Stimulated activated CD4-positive, alpha-beta T cell treated with anti-CD3 and anti-CD28 coated beads, Interleukin-1b, Interleukin-23, amount 100 ng/mL, for 4 hours (primary cell): ENCODE data around the gene ROBO2.

Experiments used
- DNase-seq, 2 donors: peaks; one replicate each; pipeline ENCODE4 v3.0.0-alpha.2; 2020; ENCODE audit warnings: low read depth in 2 of 2

The ROBO2 gene, protein sequence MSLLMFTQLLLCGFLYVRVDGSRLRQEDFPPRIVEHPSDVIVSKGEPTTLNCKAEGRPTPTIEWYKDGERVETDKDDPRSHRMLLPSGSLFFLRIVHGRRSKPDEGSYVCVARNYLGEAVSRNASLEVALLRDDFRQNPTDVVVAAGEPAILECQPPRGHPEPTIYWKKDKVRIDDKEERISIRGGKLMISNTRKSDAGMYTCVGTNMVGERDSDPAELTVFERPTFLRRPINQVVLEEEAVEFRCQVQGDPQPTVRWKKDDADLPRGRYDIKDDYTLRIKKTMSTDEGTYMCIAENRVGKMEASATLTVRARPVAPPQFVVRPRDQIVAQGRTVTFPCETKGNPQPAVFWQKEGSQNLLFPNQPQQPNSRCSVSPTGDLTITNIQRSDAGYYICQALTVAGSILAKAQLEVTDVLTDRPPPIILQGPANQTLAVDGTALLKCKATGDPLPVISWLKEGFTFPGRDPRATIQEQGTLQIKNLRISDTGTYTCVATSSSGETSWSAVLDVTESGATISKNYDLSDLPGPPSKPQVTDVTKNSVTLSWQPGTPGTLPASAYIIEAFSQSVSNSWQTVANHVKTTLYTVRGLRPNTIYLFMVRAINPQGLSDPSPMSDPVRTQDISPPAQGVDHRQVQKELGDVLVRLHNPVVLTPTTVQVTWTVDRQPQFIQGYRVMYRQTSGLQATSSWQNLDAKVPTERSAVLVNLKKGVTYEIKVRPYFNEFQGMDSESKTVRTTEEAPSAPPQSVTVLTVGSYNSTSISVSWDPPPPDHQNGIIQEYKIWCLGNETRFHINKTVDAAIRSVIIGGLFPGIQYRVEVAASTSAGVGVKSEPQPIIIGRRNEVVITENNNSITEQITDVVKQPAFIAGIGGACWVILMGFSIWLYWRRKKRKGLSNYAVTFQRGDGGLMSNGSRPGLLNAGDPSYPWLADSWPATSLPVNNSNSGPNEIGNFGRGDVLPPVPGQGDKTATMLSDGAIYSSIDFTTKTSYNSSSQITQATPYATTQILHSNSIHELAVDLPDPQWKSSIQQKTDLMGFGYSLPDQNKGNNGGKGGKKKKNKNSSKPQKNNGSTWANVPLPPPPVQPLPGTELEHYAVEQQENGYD (N-terminal part only)

DNA sequence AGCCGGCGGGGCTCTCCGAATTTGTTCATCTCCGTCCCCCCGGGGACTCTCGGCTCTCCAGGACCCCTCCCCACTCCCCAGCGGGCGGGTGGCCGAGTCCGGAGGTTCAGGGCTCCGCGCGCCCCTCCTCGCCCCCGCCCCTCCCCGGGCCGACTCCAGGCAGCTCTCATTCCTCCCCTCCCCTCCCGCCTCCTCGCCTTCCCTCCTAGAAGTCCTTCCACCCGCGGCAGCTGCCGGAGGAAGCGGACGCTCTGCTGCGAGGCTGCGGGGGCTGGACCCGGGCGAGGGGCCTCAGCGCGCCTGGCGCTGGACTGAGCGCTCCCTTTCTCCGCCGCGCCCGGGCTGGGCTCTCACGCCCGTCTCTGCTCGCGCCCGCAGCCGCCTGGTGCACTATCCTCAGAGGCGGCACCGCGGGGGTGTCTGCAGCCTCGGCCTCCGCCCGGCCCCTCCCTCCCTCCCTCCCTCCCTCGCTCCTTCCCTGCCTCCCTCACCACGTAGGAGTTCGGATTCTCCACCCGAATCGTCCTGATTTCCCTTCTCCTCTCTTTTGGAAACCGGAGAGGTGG, at the start of gene ROBO2:
Gene ROBO2, plus strand, starts transcription at position 494 of the 566 bp plus-strand sequence. CDS start 687 bp downstream, outside the sequence.
- no peak for DNase-seq

DNA sequence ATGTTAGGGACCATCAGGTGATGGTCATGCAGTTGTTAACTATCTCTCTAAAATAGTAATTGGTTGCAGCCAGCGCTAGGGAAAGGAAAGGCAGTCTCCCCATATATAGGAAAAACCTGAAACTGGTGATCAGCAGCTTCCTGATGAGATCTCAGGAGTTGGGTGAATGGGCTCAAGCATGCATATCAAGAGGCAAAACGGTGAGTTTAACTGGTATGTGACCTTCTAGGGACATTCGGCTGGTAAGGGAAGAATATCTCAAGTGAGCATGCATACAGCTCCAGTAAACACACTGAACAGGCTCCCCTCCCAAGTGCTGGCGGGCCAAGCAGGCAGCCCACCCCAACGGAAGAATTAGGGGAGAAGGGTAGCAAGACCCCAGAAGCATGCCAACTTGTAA, 49.3 kb upstream of the ROBO2 start:
- no peak for DNase-seq

DNA sequence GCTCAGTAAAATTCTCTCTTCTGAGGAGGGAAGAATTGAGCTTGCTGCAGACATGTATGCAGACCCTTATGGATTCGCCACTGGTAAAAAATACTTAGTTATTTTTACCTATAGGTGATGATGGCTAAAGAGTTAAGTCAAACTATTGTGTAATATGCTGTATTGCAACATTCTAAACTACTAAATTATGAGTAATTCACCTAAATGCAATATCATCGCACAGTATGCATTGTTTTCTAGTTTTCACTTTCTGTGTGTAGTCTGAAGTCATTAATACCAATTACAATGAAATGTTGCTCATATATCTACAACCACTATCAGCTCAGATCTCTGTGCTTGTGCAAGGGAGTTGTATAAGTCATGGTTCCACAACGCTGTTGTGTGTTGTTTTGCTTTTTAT, 48.7 kb upstream of the ROBO2 start:
- no peak for DNase-seq

DNA sequence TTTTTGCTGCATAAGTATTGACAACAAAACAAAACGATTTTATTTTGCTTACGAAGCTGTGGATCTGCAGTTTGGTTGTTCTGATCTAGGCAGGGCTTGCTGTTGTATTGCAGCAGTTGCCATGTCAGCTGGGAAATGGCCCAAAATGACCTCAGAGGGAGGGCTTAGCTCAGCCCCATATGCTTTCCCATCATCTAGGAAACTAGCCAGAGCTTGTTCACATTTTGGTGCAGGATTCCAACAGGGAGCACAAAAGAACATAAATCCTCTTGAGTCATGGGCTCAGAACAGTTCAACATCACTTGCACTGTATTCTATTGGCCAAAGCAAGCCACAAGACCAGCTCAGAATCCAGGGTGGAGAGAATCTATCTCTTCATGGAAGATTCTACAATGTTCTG, 42.2 kb upstream of the ROBO2 start:
- DNase-seq: no peak

DNA sequence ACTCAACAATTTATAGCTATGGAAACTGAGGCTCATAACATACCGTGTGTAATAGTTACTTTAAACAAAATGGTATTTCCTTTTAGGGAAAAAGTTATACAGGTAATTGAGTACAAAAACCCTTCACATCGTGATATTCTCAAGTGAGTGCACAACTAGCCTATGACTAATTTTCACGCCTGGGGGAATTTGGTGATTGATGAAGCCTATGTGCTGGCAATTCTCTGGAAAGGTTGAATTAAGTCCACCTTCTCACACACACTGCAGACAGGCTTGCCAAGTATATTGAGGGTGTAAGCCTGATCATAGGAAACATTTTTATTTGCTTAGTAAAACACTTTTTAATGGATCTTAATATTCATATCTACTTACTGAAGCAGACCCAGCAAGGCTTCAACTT, 41.3 kb upstream of the ROBO2 start:
- DNase-seq: no peak

DNA sequence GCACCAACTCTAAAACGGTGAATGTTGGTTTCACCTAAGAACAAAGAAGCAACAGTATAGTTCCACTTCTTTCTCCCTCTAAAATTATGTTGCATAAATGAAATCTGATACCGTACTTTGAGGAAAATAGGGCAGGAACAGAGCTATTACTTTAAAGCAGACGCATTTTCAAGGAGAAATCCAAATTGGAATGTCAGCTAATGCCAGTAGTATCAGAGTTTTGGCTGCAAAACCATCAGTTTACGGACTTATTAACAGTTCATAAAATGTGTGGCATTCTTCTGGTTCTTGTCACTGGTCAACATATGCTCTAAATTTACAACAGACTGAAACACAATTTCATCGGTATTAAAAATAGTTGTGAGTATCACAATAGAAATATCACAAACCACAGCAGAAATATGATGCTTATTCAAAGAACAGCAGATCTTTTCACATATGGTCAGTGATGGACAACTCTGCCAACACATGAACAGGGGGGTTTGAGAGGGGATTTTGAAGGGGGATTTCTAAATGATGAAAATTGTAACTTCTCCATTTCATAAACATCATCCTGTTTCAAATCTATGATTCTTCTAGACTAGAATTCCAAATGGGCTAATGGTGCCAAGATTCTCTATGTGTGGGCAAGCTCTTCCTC, 38.7 kb upstream of the ROBO2 start:
- DNase-seq: no peak

DNA sequence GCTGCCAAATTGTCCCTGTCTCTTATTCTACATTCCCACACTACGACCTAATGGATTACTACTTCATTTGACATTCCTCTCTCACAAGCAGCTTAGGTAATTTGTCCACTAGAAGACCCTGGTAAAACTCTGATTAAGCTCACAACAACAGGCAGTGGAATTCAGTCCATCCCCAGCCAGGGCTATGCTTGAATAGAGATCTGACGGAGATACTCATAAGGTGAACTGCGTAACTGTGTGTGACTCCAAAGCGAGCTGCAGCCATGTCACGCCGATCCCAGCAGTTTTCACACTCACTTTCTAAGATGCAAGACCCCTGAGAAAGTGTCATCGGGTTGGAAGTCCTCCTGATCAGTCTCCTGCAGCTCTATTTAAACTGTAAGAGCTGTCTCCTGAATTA, 25.7 kb upstream of the ROBO2 start:
- no peak for DNase-seq

DNA sequence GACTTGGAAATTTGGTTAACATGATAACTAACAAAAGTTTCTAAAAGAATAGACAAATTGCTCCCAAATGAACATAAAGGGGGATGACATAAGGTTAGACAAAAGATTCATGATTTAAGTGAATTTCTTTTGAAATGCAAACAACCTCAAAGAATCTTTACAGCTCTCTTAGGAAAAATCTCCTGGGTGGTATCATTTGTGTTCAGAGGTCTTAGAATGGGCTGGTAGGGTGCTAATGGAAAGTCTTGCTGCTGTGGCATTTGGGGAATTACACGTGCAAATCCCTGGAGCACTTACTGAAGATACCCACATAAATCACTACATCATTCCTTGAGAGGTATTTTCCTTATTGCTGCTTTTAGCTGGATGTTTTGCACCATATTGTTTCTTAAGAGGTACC, 14.4 kb upstream of the ROBO2 start:
- no peak for DNase-seq

DNA sequence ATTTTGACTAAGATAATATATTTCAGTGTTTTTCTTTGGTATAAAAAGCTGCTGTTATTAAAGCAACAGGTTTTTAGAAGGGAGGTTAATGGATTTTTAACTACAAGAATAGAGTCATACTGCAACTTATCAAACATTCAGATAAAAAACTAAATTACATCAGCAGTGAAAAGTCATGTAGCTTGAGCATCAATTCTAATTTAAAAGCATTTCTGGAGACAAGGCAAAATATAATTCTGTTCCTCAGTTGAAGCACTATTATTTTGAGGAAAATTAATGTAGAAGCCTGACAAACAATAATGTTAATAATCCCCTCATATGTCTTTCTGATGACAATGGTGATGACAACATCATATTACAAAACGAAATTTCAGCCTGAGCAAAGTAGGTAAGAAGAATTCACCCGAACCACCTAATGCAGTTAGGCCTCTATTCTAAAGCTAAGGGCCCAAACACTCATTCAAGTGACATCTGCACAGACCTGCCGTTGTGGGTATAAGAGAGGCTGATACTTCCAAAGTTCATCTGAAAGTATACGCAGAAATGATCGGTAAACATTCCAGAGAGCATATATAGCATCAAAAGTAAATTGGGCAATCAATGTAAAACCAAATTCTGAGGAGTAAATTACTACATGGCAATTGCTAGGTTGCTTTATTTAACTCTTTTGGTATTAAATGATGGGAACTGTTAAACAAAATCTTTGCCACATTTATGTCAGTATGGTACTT, 12.8 kb upstream of the ROBO2 start:
- DNase-seq: no peak

DNA sequence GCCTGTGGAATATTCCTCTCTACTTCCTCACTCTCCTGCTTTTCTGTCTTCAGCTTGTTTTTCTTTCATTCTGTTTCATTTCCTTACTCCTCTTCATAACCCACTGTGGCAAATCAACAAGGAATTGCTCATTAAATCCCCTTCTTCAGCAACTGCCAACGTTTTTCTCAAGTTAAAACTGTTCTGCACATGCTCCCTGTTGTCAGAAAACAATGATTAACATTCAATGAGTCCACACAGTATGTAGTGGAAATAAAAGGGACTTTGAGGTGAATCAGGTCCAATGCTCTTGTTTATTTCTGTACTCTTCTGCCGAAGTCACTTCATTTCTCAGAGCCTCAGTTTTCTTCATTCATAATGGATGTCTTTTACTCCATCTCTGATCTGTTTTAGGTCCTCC, 11.9 kb upstream of the ROBO2 start:
- no peak for DNase-seq

DNA sequence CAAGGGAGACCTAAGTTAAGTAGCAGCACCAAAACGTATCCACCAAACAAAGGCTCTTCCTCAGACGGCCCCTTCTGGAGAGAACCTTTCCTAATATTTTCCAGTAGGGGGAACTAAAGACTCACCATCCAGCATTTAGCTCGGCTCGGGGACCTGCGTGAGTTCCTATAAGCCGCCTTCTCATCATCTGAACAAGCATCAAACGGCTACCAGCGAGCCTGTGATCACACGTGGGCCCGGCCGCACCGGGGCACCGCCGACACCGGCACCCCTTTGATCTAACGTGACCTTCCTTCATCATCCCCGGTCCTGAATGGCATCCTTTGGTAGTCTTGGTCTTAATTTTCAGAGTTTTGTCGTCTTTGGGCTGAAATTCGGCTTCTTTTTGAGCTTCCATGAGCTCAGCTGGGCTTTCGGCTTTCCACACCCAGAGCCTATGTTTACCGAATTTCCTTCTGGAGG, 1.4 kb upstream of the ROBO2 start:
- no peak for DNase-seq

DNA sequence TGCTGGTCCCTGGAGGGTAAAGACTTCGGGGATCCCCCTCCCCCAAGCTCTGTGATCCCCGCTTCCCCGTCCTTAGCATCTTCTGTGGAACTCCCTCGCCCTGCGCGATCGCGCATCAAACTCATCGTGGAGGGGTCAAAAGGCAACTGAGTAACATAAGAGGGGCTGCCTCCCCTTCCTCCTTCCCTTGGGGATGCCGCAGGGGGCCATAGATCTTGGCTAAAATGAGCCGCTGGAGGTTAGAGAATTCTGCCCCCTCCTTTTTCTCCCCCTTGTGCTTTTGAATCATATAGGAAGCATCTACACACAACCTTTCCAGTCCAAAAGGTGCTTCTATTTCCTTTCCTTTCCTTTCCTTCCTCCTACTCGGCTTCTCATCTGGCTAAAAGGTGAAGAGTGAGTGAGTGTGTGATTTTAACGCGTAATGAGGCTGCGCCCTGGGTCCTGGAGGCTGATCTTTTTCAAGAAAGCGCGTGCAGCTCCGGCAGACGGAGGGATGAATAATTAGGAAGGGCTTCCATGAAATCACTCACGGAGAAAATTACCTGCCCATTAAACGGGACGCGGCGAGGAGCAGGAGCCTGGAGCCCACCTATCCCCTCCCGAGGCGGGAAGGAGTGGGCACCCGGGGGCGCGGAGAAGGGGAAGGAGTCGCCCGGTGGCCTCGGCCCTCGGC, 831 bp upstream of the ROBO2 start:
- no peak for DNase-seq

DNA sequence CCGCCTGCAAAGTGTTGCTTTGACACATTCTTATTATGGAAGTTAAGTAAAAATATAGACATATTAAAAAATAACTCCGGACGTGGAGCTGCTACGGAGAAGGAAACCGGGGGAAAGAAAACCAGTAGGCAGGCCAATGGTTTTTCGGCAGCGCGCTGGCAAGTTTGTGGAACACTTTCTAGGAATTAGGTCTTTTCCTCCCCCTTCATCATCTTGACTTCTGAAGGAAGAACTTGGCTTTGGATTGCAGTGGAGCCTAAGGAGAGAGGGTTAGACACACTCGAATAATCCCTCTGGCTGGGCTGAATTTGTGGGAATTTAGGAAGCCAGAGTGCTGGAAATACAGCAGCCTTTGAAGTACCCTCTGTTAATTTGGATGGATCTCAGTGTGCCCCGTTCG, 317 bp downstream of the ROBO2 start:
- no peak for DNase-seq

DNA sequence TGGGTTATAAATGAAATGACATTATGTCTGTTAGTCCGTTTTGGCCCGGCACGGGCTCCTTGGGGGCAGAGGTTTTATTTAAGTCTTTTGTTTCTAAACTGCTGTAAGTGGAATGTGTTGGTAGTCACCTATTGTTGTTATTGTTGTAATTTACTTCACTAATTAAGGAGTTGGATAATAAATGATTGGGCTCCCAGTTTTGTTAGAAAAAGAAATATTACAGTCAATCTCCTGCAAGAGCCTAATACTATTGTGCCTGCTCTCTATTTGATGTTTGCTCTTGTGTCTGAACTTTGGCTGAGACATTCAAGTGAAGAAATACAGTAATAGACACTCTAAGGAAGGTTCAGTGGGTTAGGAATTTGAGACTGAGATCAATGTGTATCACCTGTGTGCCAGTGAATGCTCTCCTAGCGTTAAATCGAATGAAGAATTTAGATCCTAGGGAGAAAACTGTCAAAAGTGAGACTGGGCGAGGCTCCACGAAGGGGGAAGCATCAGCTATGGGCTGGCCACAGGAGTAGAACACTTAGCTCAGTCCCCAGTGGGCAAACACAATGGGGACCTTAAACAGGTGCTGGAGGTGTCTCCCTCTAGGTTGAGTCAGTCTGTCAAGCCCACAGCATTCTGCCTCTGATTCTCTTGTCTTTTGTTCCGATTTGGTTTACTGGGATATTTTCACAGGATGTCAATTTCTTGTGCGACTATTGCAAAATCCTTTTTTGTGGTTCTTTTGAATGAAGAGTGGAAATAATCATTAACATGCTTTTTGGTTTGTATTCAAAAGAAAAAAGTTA, 1.2 kb downstream of the ROBO2 start:
- DNase-seq: no peak

DNA sequence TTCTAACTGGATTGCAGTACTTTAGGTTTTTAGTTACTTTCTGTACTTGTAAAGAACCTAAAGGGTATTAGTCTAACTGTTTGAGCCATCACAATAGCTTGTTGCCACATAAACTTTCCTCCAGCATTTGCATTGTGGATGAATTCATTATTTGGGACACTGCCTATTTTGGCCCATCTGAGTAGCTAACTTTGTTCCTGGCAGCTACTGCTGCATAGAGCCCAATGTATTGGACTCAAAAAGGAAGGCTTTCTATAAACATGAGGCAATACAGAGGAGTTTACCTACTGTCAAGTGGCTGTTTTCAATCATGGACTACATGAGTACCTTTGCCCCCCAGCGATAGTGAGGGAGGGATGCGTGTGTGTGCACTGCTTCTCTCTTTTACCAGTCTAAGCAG, 1.9 kb downstream of the ROBO2 start:
- DNase-seq: no peak

DNA sequence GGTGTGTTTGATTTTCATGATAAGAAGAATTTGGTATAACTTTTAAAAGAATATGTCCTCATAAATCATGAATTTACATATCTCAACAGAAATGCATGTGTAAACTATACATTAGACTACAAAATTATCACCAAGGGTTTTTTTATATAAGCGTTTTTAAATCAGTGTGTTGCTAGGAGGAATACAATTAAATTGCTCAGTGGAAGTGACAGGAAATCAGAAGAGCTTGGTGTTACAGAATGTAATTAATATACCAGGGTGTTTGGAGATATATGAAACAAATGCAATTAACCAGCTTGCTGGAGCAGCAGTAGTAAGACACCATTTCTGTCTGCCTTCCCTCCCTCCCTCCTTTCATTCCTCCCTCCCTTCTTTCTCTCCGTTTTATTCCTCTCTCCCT, 2.4 kb downstream of the ROBO2 start:
- no peak for DNase-seq

DNA sequence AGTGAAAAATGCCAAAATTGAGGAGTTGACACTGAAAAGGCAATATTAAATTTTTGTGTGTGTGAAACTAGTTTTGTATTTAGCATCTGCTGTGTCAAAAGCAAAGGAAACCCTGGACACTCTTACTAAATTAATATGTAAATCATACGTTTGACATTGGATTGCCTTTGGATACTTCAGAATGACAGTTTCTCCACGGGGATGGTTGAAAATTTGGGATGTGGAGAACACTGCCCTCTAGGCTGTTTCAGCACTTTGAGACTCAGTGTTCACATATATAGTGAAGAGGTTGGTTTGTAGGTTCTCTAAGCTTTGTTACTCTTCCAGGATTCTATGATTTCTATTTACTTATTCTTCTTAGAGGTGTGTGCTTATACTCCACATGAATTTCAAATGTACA, 3.0 kb downstream of the ROBO2 start:
- DNase-seq: no peak

DNA sequence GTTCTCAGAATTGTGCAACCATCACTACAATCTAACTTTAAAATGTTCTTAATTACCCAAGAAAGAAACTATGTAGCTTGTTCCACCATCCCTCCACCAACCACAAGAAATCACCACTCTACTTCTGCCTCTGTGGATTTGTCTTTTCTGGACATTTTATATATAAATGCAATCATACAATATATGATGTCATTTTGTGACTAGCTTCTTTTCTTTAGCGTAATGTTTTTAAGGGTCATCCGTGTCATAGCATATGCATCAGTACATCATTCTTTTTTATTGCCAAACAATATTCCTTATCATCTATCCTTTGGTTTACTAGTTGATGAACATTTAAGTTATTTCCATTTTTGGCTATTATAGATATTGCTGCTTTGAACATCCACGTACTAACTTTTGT, 5.8 kb downstream of the ROBO2 start:
- no peak for DNase-seq

DNA sequence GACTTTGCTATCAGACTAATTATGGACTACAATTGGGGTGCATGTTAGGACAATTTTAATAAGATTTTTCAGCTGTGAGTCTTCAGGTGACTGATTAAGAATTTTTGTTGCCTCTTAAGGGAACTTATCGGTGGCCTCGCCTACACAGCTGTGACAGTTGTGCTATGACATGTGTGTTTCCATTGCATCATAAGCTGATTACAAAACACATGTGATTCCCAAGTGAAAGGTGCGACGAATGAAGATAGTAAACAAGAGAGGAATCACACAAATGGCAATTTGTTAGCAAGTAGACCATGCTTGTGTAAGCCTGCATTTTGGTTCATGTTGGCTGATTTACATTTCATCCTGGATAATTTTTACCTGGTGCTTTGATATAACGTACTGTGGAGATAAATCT, 8.3 kb downstream of the ROBO2 start:
- no peak for DNase-seq

DNA sequence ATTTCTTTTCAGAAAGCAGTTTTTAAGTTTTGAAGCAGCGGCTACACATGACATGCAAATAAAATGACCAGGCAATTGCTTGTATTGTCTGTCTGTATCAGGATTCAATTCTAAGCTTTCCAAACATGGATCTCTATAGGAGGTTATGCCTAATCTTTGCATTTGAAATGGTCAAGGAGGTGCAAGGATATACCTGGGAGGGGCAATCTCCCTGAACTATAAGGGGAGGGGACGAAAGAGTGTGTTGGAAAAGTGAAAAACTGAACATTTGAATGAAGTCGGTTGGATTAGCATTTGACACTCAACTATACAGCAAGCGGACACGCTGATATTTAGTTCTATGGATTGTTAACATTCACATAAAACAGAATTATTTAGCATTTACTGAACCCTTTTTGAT, 11.7 kb downstream of the ROBO2 start:
- no peak for DNase-seq
